Measurements from ENCODE around the gene SLC1A3. TPM values are rescaled to one million over a fixed set of nuclear protein-coding genes. Genes with fewer than 3 reads are reported as not detected.
"Not testable (repeated sequence)": the region's sequence is repeated elsewhere in the genome, so short reads cannot be mapped to it uniquely, and the experiment has no call there.

Gene SLC1A3
- polyA plus RNA-seq, 3 donors, result 10.0 to 89.3 (median 22.9) TPM

DNA sequence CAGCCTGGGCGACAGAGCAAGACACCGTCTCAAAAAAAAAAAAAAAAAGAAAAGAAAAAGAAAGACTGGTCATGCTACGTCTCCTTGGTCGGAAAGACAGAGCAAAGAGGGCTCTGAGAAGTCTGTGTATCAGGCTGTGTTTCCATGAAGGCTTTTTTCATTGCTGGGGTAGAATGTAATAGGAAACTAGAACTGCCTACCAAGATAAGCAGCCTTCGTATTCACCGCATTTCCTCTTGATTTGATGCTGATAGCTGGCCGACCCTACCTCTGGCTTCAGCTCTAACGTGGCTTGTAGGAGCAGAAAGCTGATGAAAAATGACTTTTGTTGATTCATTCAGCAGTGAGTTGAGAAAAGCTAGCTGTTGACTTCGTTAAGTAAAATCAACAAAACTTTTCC, 17.4 kb downstream of the SLC1A3 start:
- 50 to 55% (median 52%) methylated on average over 9 of the region's 9 CpGs for WGBS, 3 donors
- H3K27ac ChIP-seq (ENCODE audit: low read depth, low read length), result no peak overlapping the region

DNA sequence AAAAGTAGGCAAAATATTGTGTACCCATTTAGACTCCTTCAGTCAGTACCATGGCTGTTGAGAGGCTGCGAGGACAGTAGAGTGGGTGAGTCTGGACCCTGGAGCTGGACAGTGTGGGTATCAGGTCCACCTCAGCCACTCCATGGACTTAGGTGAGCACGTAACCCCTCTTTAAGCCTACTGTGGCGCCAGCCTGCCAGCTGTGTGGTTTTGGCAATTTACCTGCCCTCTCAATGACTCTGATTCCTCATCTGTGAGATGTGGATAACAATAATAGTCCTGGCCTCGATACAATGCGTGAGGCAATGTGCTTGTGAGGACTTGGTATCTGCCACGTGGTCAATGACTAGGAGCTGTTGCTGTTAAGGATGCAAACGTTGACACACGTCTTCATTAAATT, 17.9 kb downstream of the SLC1A3 start:
- 78 to 85% (median 80%) methylated on average over 8 of the region's 8 CpGs for WGBS, 3 donors
- H3K27ac ChIP-seq (ENCODE audit: low read depth, low read length), result no peak overlapping the region

DNA sequence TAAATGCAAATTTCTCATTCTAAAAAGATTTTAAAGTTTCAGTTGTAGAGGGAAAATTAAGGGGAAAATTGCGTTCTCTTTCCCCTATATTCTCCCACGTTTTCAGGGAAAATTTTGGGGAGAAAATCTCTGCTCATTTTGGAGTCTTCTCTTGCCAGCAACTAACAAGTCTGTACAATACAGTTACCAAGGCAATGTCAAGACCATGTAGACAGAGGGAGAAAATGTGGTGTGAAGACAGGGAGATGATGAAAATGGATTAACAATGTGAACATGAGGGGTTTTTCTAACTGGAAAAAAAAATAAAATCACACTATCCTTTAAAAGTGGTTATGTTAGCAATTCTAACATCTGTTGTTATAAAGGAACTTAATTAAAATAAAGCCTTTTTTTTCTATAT, 22.3 kb downstream of the SLC1A3 start:
- H3K27ac ChIP-seq (ENCODE audit: low read depth, low read length), result no peak overlapping the region
- 68 to 82% (median 81%) methylated on average over 2 of the region's 2 CpGs for WGBS, 3 donors

DNA sequence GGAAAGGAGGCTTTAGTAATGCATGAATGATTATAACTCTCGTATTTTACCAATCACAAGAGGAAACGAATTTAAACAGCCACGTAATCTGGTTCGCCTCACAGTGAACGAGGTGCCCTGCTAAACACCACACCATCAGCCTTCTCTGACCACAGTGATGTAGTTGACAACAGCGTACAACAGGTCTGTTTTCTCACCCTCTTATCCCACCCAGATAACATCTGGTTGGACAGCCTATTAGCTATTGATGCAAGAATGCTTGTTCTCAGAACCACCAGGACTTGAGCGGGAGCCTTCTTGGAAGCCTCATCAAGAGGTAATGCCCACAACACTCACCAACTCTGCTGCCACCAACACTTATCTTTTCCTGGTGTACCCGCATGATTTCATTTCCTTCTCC, 23.3 kb downstream of the SLC1A3 start:
- H3K27ac ChIP-seq (ENCODE audit: low read depth, low read length), result no peak overlapping the region
- WGBS, 3 donors, result 82 to 88% (median 86%) methylated on average over 8 of the region's 8 CpGs

DNA sequence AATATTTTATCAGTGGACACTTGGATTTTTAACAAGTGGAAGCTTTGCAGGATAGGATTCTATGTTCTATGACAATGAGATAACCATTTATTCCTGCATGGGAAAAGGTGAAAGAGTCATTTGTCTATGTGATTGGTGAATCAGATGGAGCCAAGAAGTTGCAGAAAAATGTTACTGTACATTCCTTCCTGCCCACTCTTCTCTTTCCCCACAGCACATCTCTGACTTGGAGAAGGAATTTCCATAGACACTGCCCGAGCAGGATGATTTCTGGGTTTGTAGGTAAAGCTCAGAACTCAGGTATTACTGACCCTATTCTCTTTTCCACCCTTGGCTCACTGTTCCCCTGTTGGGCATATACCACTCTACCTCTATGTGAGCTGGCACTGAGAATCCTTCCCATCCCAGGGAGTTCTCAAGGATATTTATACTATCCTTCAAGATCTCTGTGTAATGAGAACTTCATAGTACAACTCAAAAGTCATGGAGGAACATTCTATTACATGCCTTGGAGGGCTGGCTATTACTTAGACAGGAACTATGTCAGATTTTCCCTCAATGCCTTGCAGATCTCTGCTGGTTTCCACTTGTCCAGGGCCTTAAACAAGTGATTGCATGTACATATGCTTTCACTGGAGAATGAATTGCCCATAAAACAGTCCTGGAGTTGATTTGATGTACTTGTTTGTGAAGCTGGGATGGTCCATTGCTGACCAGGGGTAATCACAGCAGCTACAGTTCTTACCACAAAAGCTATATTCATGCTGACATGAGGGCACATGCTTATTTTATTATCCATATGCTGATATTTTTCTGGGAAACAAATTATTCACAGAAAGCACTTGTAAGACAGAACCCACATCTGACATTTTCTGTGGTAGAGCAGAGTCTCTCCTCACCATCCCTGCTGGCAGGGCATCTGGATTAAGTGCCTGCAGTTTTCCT, 24.1 kb downstream of the SLC1A3 start:
- no peak overlapping the region for H3K27ac ChIP-seq (ENCODE audit: low read depth, low read length)
- 50 to 80% (median 64%) methylated on average over 1 of the region's 1 CpG for WGBS, 3 donors

DNA sequence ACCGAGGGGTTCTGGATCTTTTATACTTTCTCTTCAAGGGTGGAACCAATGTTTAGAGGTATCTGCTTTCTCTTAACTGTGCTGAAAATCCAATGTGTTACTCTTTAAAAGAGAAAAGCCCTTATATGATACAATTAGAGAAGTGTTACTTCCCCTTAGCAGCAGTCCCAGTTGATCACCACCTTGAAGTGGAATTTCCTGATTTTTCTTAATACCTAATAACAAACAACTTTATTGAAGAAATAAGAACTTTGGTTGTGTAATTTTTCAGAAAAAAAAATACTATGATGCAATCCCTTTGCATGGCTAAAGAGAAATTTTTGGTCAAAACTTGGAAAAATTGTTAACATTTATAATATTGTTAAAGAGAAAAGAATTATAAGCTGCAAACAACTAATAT, 24.7 kb downstream of the SLC1A3 start:
- WGBS, 3 donors, result 32 to 59% (median 36%) methylated on average over 1 of the region's 1 CpG

DNA sequence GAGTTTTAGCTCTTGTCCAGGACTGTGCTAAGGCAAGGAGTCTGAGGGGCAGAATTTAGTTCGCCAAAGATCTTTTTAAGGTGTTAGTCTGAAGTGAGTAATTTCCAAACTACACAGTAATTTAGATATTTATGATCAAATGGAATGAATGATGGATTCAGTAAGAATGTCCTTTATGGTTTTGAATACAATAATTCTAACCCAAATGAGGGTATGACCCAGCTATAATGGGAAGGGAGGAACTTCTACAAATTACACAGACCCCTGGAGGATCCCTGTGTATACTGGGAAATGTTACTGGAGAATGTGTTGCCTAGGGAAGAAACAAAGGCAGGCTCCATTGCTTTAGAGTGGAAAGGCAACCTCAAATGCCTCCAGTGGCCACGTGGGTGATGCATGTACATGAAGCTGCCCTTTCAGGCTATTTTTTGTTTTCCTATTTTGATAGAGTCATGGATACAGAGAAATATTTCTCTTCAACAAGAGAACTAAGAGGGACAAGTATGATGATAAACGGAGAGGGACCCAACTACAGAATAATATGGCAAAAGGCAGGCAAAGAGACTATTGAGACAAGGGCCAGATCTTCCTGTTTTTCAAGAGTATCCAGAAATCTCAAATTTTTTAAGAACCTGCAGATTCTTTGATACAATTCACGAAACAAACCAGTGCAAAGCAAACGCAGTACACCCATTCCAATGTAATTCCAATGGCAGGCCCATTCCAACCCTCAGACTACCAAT, 25.4 kb downstream of the SLC1A3 start:
- 52 to 68% (median 63%) methylated on average over 5 of the region's 5 CpGs for WGBS, 3 donors
- H3K27ac ChIP-seq (ENCODE audit: low read depth, low read length), result no peak overlapping the region

More for the DNA sequence above, 24.7 kb downstream of the SLC1A3 start:
- no peak overlapping the region for H3K27ac ChIP-seq (ENCODE audit: low read depth, low read length)

DNA sequence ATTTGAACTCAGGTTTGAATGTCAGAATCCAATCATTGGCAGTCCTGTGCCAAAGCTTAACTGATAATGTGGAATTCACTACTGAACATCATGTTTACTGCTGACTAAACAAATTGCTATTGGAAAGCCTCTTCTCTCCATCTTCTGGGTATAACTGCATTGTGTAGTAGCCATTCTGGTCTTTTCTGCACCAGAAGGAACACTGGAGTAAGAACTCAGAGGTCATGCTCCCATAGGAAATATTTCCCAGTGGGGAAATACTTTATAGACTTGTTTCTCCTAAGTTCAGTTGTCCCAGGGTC, 25.9 kb downstream of the SLC1A3 start:
- no peak overlapping the region for H3K27ac ChIP-seq (ENCODE audit: low read depth, low read length)

DNA sequence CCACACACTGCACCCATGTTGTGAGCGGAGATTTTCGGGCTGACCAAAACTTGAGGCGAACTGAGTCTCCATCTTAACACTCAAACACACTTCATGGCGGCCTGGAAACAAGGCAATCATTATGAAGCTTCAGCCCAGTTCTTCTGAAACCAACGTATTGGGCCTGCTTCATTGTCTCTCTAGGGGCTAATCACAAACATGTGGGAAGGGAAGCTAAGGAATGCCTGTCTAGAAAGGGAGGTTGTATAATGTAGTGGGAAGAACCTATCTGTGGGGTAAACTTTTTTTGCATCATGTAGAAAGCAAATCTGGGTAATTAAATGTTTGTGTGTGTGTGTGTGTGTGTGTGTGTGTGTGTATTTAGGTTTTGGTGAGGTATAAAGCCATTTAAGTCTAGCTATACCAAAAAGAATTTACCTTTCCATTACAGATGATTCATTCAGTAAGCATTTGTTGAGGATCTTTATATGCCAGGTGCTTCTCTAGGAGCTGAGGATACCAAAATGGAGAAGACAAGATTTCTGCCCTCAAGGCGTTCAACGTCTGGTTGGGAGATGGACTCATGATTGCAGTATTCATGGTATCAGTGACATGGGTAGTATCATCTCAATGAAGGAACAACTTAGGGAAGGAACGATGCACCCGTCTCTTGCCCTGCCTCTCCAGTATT, 29.4 kb downstream of the SLC1A3 start:
- 80 to 93% (median 89%) methylated on average over 9 of the region's 9 CpGs for WGBS, 3 donors

DNA sequence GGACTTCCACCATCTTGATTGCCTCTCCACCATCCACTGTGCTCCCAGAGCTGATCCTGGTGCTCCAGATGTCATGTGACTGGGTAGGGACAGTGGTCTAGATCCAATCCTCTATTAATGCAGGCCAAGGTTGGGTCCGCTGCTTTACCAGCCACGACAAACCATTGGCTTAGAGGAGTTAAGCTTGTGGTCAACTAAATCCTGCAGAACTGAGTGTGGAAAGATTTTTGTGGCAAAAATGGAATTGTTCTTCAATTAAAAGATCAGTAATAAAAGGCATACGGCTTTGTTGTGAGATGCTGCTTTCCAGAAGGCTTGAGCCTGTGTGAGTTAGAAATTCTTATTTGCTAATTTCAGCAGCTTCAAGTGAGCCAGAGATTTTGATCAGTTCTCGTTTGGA, 30.7 kb downstream of the SLC1A3 start:
- WGBS, 3 donors, result 81 to 89% (median 86%) methylated on average over 4 of the region's 4 CpGs
- no peak overlapping the region for H3K27ac ChIP-seq (ENCODE audit: low read depth, low read length)

More for the DNA sequence above, 29.4 kb downstream of the SLC1A3 start:
- no peak overlapping the region for H3K27ac ChIP-seq (ENCODE audit: low read depth, low read length)

DNA sequence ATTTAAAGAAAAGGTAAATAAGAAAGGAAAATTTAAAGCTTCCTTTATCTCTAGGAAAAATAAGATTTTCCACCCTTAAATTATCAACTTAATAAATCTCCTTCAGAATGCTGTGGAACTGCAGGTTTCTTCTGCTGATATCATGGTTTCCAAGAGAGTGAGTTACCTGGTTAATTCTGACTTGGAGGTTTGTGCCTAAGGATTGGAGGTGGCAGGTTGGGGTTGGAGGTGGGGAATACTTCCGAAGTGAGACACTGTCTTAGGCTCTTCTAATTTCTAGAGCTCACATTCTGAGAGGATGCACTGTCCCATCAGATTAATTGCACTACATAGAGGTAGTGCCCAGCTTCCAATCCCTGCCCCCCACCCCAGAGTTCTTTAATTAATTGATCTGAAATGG, 31.1 kb downstream of the SLC1A3 start:
- WGBS, 3 donors, result 87 to 96% (median 95%) methylated on average over 1 of the region's 1 CpG
- no peak overlapping the region for H3K27ac ChIP-seq (ENCODE audit: low read depth, low read length)

DNA sequence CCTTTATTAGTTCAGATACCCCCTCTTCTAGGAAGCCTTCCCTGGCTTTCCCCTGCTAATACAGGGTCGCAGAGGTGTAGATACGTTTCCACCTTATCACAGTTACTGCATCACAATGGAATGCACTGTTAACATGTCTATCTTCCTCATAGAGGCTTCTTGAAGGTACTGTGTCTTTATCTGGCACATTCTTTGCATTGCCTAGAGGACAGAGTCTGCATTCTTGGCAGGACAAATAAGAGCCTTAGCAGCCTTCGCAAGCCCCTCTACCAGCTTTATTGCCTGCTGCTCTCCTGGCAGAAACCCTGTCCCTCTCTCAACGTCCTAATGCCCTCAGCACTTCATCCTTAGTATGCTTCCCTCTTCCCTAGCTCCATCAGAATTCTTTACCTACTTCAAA, 31.6 kb downstream of the SLC1A3 start:
- WGBS, 3 donors, result 29 to 67% (median 59%) methylated on average over 4 of the region's 4 CpGs
- no peak overlapping the region for H3K27ac ChIP-seq (ENCODE audit: low read depth, low read length)

DNA sequence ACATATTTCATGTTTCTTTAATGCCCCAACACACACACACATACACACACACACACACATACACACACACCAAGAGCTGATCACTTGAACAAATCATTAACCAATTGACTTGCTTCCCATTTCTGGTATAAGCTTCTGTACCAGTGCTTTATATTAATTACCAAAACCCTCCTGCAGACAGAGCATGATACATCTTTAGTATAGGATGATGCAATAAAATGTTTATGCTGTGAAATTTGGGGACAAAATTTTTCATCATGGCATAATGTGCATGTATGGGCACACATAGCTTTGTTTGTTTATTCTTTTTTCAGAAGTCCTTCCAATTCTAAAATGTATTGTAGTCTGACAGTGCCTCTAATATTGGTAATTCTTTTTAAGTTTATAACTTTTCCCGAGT, 34.5 kb downstream of the SLC1A3 start:
- H3K27ac ChIP-seq (ENCODE audit: low read depth, low read length), result no peak overlapping the region
- WGBS, 3 donors, result 49 to 67% (median 50%) methylated on average over 1 of the region's 1 CpG

DNA sequence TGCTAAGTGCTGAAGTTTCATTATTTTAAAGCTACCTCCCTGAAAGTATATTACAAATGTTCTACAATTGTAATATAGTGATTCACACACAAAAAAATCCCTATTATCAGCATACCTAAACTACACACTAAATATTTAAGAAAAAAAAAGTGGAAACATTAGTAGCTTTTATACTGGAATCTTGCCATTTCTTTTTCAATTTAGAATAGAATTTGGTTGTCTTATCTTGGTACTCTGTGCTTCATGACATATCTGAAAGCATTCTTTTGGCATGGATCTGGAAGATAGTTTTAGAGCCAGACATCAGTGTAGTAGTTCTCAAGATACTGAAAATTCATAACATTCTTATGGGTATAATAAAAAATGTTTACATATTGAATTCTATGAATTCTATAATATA, 35.0 kb downstream of the SLC1A3 start:
- no peak overlapping the region for H3K27ac ChIP-seq (ENCODE audit: low read depth, low read length)

DNA sequence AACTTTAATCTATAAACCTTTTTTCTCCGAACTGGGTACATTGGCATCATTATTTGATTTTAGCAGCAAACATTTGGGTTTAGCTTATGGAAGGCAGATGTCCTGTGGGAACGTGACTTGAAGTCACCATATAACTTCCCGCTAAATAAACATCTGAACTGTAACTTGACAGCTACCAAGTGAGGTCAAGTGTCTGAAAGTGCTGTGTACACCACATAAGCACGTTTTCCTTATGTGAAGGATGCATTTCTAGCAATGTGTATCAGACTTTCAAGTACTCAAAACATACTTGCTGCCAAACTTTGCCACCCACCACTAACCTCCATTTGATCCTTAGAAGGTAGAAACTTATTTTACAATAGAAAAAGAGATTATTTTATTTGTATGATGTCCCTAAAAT, 35.7 kb downstream of the SLC1A3 start:
- 56 to 71% (median 63%) methylated on average over 4 of the region's 4 CpGs for WGBS, 3 donors
- H3K27ac ChIP-seq (ENCODE audit: low read depth, low read length), result no peak overlapping the region

DNA sequence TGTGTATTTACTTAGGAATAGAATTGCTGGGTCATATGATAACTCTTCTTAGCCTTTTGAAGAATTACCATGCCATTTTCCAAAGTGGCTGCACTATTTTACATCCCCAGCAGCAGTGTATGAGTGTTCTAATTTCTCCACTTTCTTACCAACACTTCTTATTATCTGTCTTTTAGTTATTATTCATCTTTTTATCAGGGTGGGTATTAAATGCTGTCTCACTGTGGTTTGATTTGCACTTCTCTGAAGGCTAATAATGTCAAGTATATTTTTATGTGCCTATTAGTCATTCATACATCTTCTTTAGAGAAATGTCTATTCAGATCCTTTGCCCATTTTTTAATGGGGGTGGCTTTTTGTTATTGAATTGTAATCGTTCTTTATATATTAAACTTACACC, 36.8 kb downstream of the SLC1A3 start:
- no peak overlapping the region for H3K27ac ChIP-seq (ENCODE audit: low read depth, low read length)
- 83 to 99% (median 91%) methylated on average over 1 of the region's 1 CpG for WGBS, 3 donors

DNA sequence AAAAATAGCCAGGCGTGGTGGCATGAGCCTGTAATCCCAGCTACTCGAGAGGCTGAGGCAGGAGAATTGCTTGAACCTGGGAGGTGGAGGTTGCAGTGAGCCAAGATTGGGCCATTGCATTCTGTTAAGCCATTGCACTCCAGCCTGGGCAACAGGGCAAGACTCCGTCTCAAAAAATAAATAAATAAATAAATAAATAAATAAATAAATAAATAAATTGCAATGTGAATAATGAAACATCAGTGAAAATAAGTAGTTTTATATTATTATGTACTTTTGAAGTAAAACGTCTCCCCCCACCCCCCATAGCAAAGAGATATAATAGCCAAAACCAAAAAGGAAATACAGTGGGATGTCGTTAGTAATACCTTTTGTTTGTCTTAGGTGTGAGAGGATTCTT, 37.4 kb downstream of the SLC1A3 start:
- 77 to 84% (median 81%) methylated on average over 5 of the region's 5 CpGs for WGBS, 3 donors
- not testable (repeated sequence) for H3K27ac ChIP-seq (ENCODE audit: low read depth, low read length)

DNA sequence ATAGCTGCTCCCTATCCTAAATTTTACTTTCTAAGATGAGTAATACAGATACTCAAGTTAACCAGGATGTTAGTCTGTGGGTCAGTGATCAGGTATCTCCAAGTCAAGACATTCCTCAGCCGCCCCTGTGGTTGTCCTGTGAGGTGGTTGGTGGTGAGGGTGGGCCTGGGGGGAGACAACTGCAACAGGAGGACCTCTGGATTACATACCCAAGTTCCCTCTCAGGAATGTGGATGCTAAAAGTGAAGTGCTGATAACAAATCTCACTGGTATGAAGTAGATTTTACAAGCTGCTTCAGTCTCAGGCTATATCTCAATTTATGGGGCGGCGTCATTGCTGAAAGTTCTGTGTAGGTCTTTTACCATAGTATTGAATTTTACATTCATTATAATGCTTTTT, 38.3 kb downstream of the SLC1A3 start:
- no peak overlapping the region for H3K27ac ChIP-seq (ENCODE audit: low read depth, low read length)
- WGBS, 3 donors, result 86 to 94% (median 91%) methylated on average over 3 of the region's 3 CpGs

DNA sequence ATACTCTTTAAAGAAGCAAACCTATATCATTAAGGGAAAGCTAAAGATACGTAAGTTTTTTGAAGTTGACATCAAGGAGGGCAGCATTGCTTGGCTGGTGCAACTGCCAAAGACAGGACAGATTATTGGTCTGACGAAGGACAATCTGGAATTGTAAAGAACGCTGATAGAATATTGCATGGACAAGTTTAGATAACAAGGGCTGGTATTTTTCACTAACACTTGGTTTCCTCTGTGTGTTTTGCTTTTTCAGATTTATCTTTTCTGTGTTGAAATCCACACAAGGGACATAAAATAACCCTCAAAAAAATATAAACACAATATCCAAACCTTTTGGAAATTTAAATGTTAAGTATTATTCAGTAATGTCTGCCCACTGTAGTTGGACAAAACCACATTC, 39.7 kb downstream of the SLC1A3 start:
- no peak overlapping the region for H3K27ac ChIP-seq (ENCODE audit: low read depth, low read length)
- WGBS, 3 donors, result 83 to 95% (median 93%) methylated on average over 3 of the region's 3 CpGs

All from adipose tissue (tissue), 3 donors.